GM19455 (cell line): ENCODE measurements around the gene GALNT1.

Experiments
- ATAC-seq: cut with Tn5 transposase; IDR thresholded peaks from one replicate; pipeline ENCODE4 v1.9.1; 2021; ENCODE audit not compliant: unreplicated experiment

GALNT1 gene

GRCh38 chr18:35662293-35663062 is 80.9 kb downstream of the GALNT1 start:
- no peak for ATAC-seq

- no peak for ATAC-seq
These were observed 90.5 kb downstream of the GALNT1 start for GRCh38 chr18:35671966-35672603.

GRCh38 chr18:35672897-35673296 is 91.4 kb downstream of the GALNT1 start:
- ATAC-seq = no peak

- no peak for ATAC-seq
These were observed 92.1 kb downstream of the GALNT1 start for GRCh38 chr18:35673682-35674081.

- ATAC-seq = no peak
These were observed 98.6 kb downstream of the GALNT1 start for GRCh38 chr18:35680139-35680551.

GRCh38 chr18:35682281-35682867 is 100.8 kb downstream of the GALNT1 start:
- no peak for ATAC-seq

- no peak for ATAC-seq
These were observed 101.5 kb downstream of the GALNT1 start for GRCh38 chr18:35683021-35683420.

- ATAC-seq = peak; percentile 72
These were observed 107.2 kb downstream of the GALNT1 start for GRCh38 chr18:35688757-35689156.

- ATAC-seq = no peak
These were observed 108.2 kb downstream of the GALNT1 start for GRCh38 chr18:35689728-35690127.

GRCh38 chr18:35691625-35692024 is 110.1 kb downstream of the GALNT1 start:
- ATAC-seq = no peak

- no peak for ATAC-seq
These were observed 111.3 kb downstream of the GALNT1 start for GRCh38 chr18:35692866-35693265.

GRCh38 chr18:35693829-35694228 is 112.3 kb downstream of the GALNT1 start:
- ATAC-seq = no peak

- no peak for ATAC-seq
These were observed 113.3 kb downstream of the GALNT1 start for GRCh38 chr18:35694808-35695207.

GRCh38 chr18:35695384-35695783 is 113.8 kb downstream of the GALNT1 start:
- ATAC-seq = no peak

- no peak for ATAC-seq
These were observed 114.3 kb downstream of the GALNT1 start for GRCh38 chr18:35695803-35696202.

- ATAC-seq = no peak
These were observed 114.8 kb downstream of the GALNT1 start for GRCh38 chr18:35696307-35696706.

- ATAC-seq = no peak
These were observed 116.3 kb downstream of the GALNT1 start for GRCh38 chr18:35697869-35698268.

- no peak for ATAC-seq
These were observed 121.6 kb downstream of the GALNT1 start for GRCh38 chr18:35703043-35703688.

- ATAC-seq = no peak
These were observed 124.4 kb downstream of the GALNT1 start for GRCh38 chr18:35705988-35706387.

- ATAC-seq = no peak
These were observed 125.7 kb downstream of the GALNT1 start for GRCh38 chr18:35707247-35707646.

GRCh38 chr18:35707674-35708073 is 126.1 kb downstream of the GALNT1 start:
- no peak for ATAC-seq

- no peak for ATAC-seq
These were observed 129.0 kb downstream of the GALNT1 start for GRCh38 chr18:35710581-35710980.
